GM19043 (cell line): ENCODE measurements around the gene TCEA3.

Experiments
- ATAC-seq: cut with Tn5 transposase; IDR thresholded peaks from one replicate; pipeline ENCODE4 v1.9.1; 2021; ENCODE audit warnings: low read depth; ENCODE audit not compliant: unreplicated experiment

Gene TCEA3

DNA sequence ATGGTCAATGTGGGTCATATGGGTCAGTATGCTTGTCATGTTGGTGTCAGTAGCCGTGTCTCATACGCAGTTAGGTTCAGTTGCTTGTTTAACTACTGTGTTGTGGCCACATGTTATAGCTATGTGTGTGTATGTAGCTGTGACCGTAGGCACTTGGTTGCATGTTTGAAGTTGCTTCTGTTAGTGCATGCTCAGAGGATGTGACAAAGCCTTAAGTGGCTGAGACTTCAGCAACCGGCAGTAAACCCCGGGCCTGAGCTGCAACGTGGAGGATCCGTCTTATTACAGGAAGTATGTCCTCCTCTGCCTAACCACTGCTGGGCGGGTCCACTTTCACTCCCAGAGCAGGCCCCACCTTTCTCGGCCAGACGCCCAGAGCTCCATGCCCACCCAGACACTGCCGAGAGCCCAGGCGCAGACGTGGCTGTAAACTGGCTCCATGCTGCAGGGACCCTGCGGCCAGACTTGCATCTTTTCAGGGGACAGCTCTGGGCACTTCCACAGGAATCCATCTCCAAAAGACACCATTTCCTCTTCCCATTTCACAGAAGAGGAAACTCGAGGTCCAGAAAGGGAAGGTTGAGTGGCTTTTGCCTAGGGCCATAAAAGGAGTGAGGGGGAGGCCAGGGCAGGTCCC lies 2.2 kb downstream of the TCEA3 start:
- ATAC-seq: no peak

DNA sequence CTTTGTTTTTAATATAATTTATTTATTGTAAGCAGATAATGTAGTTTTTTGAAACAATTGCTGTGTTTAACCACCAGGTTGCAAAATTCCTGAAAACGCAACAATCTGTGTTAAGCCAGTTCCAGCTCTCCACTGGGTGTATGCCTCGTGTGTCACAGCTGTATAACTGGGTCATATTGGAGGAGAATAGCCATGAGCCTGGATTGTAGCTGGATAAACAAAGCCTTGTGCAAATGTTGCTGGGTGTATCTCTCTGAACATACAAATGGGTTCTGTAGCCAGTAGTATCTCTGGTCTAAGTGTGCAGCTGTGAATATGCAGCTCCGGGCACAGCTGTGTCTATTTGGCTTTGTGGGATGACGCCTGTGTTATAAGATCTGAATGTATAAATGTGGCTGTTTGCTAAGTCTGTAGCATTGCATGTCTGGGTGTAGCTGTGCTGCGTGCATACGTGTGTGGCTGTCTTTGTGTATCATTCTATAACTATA lies 2.8 kb downstream of the TCEA3 start:
- ATAC-seq: no peak

DNA sequence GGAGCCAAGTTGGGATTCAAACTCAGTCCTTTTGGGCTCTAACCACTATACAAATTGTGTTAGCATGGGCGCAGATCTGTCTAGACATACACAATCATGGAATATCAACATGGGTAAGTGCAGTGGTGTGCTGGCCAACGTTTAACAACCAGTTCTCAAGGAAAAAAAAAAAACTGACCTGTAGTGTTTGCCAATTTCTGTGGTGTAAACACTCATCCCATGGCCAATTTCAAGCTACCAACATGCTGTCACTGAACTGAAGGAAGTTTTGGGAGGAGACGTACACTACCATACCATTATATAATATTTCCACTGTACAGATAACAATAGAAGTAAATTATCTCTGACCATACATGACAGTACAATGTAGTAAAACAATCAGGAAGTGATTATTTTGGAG lies 3.2 kb downstream of the TCEA3 start:
- ATAC-seq: no peak

DNA sequence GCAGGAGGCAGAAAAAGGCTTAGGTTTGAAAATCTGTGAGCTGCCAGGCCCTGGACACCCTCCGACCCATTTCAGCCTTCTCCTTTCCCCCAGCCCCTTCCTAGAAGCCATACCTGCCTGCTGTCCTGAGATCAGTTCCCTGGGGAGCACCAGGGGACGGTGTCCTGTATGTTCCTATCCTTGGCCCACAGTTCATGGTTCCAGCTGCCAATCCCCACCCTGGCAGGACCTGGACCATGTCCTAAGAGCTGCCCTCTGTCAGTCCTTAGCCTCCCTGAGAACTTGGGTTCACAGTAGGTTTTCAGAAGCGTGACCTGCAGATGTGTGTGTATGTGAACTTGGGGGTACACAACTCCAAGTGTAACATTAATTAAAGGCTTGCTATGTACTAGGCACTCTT lies 3.8 kb downstream of the TCEA3 start:
- no peak for ATAC-seq

DNA sequence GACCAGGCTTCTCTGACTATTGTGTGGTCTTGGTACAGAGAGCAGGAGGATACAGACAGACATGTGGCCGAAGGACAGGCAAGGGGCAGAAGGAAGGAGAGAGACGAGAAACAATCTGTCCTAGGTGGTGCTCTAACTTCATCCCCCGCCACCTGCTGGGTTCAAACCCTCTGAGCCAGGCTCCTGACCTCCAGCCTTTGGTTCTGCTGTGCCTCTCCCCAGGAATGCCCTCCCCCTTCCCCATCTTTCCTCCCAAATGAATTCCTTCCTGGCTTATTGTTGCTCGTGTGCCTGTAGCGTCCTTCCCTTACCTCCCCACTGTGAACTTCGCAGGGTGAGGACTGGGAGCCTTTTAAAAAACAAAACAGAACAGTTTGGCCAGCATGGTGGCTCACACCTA lies 5.4 kb downstream of the TCEA3 start:
- no peak for ATAC-seq

DNA sequence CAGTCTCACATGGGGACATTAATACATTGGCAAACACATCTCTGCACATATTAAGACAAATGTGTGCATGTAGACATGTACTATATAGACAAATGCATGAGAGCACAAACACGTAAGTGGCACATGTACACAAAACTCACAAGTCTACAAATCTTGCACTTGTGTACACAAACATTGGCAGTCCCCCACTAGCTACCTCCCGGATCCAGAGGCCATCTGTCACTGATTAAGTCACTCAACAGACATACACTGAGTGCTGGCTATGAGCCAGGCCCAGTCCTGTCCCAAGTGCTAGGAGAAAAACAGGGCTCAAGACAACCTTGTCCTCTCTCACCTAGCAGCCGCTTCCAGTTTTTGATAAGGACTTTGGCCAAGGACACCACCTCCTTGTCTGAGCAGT lies 7.0 kb downstream of the TCEA3 start:
- no peak for ATAC-seq

DNA sequence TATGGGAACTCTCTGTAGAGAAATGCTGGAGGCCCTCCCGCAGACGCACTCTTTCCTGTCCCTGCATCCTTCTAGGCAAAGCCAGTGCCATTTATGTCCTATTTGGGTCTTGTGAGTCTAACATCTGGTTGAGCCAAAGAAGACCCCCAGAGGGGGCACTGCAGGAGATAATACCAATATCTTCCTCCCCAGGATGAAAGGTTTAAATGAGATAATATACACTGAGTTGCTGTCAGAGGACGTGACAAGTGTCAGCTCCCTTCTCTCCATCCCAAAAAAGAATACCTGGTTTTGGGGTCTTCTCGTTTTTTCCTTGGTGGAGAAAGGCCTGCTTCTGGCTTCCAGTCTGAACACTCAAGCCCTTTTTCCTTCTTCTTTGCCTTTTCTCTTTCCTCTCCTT lies 7.6 kb downstream of the TCEA3 start:
- no peak for ATAC-seq

DNA sequence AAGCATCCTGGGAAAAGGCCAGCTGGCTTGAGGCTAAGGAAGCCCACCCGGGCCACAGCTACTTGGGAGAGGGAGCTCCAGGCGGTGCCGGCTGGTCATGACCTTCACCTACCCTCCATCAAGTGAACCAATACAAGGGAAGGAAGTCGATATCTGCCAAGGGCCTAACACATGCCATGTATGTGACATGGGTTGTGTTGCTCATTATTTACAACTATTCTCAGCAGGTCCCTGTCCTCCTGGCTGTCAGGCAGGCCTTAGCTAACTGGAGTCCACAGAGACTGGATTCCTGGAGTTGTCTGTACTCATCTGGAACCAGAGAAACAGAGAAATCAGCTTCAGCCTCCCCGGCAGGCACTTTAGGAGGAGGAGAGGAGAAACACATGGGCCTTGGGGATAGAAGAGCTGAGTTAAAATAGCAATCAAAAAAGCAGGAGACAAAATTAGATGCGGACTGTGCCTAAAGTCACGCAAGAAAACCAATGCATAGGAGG lies 15.7 kb downstream of the TCEA3 start:
- ATAC-seq: no peak

DNA sequence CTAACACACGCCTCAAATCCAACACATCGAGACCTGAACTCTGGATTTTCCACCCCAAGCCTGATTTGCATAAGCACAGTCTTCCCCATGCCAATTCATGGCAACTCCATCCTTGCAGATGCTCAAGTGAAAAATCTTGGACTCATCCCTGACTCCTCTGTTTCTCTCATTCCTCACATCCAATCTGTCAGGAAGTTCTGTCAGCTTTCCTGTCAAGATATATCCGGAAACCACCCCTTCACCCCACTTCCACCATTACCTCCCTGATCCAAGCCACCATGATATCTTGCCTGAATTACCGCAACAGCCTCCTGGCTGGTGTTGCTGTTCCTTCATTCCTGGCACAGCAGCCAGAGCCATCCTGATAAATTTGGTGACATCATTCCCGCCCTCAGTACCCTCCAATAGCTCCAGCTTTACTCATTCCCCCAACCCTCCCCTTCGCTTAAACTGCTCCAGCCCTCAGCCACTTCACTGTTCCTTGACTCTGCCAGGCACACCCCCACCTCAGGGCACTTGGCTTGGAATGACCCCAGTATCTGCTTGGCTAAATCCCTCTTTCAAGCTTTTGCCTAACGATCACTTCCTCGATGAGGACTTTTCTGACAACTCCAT lies 17.4 kb downstream of the TCEA3 start:
- no peak for ATAC-seq

DNA sequence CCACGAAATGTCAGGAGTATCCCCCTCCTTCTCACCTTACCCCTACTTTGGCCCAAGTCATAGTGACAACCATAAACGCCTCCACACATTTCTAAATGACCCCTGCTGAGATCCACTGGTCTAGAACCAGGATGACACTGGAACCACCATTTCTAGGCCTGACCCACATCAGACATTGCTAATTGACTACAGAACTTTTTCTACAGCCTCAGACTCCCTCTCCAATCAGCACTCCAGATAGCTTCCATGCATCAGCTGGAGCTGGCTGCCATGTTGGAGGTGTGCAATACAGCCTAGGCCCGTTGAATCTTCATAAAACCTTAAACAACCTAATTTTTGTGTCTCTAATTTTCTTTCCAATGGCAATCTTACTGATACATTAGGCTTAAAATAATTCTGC lies 18.6 kb downstream of the TCEA3 start:
- ATAC-seq: no peak

DNA sequence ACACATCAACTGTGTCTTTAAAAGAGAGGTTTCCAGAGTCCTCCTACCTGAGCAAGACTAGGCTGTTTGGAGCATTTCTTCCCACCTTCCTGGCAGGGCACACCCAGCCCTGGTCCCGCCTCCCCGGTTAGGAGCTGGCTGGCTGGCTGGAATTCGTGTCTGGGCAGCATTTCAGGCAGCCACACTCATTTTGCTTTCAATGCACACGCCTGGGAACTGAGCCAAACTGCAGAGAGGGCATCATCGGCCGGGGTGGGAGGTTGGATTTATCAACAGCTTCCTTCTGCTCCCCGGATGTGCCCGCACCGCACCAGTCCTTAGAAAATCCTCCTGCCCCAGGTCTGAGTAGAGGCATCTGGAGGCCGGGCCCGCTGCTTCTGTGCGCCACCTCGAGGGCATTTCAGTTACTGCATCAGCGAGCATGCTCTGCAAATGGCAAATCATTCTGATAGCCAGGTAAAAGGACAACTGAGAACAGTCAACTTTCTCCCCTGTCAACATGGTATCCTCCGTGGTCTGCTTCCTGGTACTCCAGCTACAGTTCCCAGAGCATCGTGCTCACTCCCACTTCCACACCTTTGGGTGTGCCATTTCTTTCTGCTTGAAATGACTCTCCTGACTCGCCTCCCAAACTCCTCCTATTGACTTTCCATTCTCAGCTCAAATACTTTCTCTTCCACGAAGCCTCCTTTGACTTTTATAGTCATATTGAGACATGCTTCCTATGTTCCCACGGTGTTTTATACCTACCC lies 20.6 kb downstream of the TCEA3 start:
- ATAC-seq: no peak

DNA sequence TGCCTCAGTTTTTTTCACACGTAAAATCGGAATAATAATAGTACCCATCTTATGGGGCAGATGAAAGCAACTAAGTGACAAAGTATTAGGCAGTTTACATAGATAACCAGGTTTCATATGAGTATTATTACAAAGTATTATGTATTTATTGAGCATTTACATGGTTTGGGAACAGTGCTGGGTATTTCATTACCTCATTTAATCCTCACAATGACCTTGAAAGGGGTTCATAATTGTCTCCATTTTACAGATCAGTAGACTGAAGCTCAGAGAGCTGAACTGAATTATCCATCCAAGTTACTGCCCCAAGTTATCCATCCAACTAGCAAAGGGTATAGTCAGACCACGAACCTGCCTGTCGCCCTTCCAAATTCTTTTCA lies 21.2 kb downstream of the TCEA3 start:
- ATAC-seq: no peak

DNA sequence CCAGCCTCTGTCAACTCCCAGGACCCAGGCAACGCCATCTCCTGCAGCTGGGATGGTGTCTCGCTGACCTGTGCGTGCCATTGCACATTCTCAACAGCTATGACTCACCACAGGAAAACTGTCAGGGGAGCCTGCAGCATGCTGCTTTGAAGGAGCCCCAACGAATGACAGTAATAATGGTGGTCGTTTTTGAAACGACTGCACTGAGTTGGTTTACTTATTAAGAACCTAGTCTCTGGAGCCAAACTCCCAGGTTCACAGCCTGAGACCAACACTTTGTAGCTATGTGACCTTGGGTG lies 21.6 kb downstream of the TCEA3 start:
- no peak for ATAC-seq

DNA sequence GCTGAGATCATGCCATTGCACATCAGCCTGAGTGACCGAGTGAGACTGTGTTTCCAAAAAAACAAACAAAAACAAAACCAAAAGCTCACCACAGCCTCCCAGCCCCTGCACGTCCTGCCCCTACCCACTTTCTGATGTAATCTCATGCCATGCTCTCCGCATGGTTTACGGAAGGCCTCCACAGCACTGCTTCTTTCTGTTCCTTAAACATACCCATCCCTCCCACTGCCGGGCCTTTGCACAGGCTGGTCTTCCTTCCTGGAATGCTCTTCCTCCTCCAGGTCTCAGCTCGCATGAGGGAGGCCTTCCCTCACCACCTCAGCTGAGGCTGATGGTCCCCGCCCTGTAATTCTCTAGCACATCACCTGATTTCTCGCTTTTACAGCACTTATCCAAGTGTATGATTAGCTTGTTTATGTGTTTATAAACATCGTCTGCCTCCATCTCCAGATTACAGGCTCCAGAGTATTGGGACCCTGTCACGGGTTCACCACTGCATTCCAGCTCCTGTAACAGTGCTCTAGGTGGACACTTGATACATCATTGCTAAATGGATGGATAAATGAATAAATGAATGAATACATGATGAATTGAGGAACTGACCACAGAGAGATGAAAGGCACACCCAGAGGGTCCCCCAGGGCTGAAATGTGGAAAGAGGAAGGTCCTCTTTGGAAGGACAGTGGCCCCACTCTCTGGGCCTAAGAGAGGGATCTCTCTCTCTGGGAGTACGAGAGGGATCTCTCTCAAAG lies 22.1 kb downstream of the TCEA3 start:
- ATAC-seq: no peak

DNA sequence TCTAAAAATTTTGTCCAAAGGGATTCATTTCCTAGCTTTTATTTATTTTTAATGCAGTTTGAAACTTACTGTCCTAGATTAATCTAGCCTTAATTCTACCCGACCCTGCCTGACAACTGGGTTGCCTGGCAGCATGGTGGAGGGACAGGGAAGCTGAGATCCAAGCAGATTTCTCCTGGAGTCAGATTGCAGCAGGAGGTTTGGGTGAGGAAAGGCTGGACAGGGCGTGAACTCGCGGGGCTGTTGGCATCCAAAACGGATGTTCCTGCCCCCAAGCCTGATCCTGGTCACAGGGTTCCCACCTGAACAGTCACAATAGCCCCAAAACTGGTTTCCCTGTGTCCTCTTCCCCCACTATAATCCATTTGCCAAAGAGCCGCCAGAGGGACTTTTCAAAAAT lies 23.2 kb downstream of the TCEA3 start:
- no peak for ATAC-seq

DNA sequence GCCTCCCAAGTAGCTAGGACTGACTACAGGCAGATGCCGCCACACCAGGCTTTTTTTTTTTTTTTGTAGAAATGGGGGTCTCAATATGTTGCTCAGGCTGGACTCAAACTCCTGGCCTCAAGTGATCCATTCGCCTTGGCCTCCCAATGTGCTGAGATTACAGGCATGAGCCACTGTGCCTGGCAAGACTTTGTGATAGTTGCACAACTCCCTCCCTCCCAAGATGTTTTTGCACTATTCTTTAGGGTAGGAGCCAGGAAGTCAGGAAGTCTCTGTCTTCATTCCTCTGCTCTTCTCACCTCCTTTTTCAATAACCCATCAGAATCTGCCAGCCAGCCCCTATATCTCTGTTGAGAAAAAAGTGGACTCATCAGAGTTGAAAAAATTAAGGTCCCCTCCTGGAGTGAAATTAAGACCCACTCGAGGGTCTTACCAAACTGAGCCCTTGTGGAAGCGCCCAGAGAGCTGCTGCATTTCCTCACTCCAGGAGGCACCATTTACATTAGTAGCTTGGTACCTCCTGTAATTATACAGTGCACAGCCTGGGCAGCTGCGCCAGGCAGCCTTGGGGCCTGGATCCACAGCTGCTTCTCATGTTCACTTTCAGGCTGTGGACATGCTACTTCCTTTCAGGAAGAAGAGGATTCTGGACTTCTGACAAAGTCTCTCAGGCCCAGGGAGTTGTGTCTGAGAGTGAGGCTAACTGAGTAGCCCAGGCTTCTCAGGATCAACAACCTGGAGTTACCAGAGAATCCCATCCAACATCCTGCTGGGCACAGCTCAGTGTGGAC lies 24.0 kb downstream of the TCEA3 start:
- no peak for ATAC-seq

DNA sequence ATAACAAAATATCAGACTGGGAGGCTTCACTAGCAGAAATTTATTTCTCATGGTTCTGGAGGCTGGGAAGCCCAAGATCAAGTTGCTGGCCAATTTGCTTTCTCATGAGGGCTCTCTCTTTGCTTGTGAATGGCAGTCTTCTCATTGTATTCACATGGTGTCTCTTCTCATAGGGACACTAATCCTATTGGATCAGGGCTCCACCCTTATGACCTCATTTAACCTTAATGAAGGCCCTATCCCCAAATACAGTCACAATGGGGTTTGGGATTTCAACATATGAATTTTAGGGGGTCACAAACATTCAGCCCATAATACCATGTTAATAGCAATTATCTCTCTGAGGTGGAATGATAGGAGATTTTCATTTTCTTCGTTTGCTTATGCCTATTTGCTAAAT lies 25.3 kb downstream of the TCEA3 start:
- no peak for ATAC-seq

DNA sequence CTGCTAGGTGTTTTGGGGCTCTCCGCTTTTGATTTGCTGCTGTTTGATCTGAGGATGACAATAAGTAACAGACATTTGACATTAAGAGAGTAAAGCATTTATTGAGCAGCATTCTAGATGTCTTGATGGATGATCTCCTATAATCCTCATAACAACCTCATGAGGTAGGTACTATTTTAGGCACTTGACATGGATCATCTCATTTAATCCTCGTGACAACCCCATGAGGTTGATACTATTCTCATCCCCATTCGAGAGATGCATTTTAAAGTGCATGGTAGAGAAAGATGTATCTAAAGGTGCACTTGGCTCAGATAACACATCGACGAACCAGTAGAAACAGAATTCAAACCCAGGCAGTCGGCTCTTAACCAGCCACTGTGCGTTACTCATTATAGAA lies 26.6 kb downstream of the TCEA3 start:
- no peak for ATAC-seq

DNA sequence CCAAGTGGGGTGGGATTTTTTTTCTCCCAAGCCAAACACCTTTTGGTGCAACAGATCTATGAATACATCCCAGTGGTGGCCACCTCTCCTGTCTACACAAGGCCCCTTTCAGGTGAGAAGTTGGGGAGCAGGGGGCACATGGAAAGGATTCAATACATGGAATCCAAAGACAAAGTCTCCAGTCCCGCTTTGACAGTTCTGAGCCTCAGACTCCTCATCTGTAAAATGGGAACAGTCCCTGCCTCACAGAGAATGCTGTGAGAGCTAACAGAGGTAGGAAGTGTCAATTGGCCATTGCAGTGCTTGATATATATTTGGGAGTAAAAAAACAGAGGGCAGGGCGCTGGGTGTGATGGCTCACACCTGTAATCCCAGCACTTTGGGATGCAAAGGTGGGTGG lies 28.2 kb downstream of the TCEA3 start:
- no peak for ATAC-seq

DNA sequence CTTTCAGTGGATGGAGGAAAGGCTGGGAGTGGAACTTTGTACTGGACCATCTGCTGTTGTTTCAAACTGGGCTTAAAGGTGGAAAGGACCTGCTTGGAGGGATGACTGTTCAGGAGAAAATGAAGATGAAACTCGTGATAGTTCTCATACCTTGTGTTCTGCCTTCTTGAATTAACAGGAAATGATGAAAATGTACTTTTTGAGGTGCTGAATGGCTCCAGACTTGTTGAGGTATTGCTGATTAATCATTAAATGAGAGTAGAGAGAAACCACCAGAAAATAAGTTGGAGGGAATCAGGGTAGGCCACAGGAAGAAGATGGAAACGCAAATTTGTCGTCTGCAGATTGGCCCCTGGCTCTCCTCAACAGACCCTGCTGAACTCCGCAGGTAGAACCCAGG lies 28.7 kb downstream of the TCEA3 start:
- no peak for ATAC-seq
